Stomach (tissue), 4 donors: ENCODE results near the gene TPCN2.

Experiments
- POLR2AphosphoS5 ChIP-seq, 3 donors: sonication (generic); formaldehyde crosslinking; IDR thresholded peaks; one replicate each; pipeline ENCODE4 v1.6.1; 2016; ENCODE audit warnings: antibody characterized with exemption in 3 of 3
- TF ChIP-seq, protein P1 (sequence below), 7 experiments: fragments of 450-650 bp in 4 of 7; fragments of 200-600 bp in 3 of 7; sonication (generic) in 3 of 7; IDR thresholded peaks; one replicate each; pipeline ENCODE4 v1.5.1; 2016 to 2019; ENCODE audit warnings: antibody characterized with exemption in 7 of 7, control low read depth in 2 of 7, mild to moderate bottlenecking in 1 of 7

DNA sequence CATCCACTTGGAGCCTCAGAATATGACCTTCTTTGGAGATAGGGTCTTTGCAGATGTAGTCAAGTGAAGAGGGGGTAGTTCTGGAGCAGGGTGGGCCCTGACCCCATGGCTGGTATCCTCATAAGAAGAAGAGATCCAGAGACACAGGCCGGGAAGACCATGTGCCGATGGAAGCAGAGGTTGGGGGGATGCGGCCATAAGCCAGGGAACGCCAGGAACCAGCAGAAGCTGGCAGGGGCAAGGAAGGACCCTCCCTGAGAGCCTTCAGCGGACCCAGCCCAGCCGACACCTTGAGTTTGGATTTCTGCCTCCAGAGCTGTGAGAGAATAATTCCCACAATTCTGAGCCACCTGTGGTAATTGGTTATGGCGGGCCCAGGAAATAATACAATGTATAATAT lies 80.9 kb downstream of the TPCN2 start:
- TF ChIP-seq, protein P1, sequence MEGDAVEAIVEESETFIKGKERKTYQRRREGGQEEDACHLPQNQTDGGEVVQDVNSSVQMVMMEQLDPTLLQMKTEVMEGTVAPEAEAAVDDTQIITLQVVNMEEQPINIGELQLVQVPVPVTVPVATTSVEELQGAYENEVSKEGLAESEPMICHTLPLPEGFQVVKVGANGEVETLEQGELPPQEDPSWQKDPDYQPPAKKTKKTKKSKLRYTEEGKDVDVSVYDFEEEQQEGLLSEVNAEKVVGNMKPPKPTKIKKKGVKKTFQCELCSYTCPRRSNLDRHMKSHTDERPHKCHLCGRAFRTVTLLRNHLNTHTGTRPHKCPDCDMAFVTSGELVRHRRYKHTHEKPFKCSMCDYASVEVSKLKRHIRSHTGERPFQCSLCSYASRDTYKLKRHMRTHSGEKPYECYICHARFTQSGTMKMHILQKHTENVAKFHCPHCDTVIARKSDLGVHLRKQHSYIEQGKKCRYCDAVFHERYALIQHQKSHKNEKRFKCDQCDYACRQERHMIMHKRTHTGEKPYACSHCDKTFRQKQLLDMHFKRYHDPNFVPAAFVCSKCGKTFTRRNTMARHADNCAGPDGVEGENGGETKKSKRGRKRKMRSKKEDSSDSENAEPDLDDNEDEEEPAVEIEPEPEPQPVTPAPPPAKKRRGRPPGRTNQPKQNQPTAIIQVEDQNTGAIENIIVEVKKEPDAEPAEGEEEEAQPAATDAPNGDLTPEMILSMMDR (IDR thresholded peaks at IDR 0.05), result no peak
- no peak for TF ChIP-seq POLR2AphosphoS5 (IDR thresholded peaks at IDR 0.05)
